Erythroblast (primary cell): ENCODE results near the gene FAM181A.

Experiments used
- GATA1 ChIP-seq: IDR thresholded peaks from 2 replicates; pipeline ENCODE4 v1.6.1; 2011; ENCODE audit warnings: low read depth, mild to moderate bottlenecking, control low read depth, low read length, moderate library complexity
- POLR2A ChIP-seq: IDR thresholded peaks from 2 replicates; pipeline ENCODE4 v1.6.1; 2011; ENCODE audit warnings: mild to moderate bottlenecking, low read length

DNA sequence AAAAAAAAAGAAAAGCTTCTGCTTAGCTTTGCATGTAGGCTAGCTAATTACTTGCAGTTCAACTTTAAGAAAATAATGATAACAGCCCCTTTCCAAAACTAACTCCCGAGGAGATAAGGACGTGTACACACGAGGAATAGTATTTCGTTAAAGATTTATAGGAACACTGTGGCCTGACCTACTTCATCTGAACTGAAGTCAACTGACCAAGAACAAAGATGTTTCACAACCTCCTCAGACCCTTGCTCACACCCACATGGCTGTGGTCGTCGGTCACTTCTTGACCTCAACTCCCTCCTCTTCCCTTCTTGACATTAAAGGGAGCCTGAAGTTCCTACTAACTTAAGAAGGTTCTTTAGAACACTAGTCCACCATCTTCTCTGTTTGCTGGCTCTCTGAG, 25.3 kb upstream of the FAM181A start:
- TF ChIP-seq POLR2A (no peak), GATA1 (no peak)
